Esophagus squamous epithelium (tissue), 4 donors: ENCODE data around the gene MXD1.

Experiments used
- CTCF ChIP-seq, 6 experiments: fragments of 450-650 bp in 4 of 6; fragments of 200-600 bp in 2 of 6; sonication (generic) in 2 of 6; IDR thresholded peaks; one replicate each; pipeline ENCODE4 v1.5.1; 2016 to 2019; ENCODE audit warnings: antibody characterized with exemption in 6 of 6, mild to moderate bottlenecking in 4 of 6, moderate library complexity in 4 of 6
- POLR2A ChIP-seq, 4 donors: fragments of 450-650 bp; IDR thresholded peaks; one replicate each; pipeline ENCODE4 v1.6.1; 2017; ENCODE audit warnings: antibody characterized with exemption in 4 of 4, mild to moderate bottlenecking in 4 of 4, moderate library complexity in 3 of 4

GRCh38 chr2:69914164-69914949 is 552 bp upstream of the MXD1 start:
- TF ChIP-seq CTCF (IDR thresholded peaks at IDR 0.05) (peak in 1 of 6 experiments; percentile 6), POLR2A (IDR thresholded peaks at IDR 0.05) (peak in 3 of 4 donors; percentile 77 to 92 (median 91))
